Fibroblast of skin of right quadriceps (primary cell): ENCODE measurements around the gene RAB22A.

Source experiments
- DNase-seq: peaks from one replicate; pipeline ENCODE4 v3.0.0-alpha.2; 2013

RAB22A gene

DNA sequence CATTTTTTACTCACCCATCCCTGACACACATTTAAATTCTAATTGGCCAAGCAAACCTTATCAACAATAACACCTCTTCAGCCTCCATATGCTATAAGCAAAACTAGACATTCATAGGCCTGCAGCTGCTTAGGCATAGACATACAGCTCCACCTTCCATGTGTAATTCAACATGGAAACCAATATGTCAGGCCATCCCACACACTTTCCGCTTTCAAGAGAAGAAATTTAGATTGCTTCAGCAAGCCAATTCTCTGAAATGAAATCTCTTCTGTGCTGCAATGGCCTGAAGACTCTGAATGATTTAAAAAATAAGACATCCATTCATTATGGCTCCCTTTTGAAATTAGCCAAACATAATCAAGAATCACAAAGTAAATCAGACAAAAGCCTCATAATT lies 4.5 kb upstream of the RAB22A start:
- no peak for DNase-seq

DNA sequence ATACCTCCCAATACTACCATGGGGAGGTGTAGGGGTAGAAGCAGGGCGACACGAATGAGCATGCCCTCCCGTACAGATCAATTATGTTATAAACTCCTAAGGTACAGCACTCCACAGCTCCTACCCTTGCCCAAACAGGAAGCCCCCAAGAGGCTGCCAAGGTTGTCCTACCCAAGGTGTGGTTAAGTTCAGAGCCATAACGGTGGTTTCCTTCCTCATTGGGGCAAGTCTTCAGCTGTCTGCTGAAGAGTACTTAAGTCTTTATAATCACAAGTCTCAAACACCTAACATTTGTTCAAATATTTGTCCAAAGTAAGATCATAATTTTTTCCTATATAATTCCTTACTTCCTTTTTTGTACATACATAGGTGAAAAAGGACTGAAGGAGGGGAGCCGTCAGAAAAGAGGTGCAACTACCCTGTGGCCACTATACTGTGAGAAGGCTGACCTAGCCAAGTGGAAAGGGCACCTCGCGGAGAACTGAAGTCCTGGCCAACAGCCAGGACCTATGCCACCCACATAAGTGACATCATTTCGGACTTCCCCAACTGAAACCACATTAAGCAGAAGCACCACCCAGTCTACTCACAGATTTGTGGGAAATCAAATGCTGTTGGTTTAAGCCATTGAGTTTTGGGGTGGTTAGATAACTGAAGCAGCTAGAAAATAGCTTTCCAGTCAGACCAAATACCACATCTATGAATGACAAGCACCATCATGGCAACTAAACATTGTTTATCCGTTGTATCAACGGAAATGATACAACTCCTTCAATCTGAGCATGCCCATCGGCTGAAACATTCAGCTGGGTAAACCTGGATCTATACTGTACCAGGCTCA lies 2.9 kb upstream of the RAB22A start:
- DNase-seq = peak; percentile 13

DNA sequence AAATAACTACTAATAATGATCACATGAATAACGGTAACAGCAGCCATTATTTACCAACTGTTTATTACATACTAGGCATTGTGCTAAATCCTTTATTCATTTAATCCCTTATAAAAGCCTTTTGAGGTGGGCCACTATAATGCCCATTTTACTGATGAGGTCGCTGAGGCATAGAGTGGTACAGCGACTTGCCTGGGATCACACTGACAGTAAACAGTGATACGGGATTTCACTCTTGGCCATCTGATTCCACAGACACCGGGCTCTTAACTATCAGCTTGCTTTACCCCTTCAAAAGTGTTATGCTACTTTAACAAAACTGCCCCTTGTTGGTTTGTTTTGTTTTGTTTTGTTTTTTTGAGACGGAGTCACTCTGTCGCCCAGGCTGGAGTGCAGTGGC lies 2.2 kb upstream of the RAB22A start:
- DNase-seq = no peak

DNA sequence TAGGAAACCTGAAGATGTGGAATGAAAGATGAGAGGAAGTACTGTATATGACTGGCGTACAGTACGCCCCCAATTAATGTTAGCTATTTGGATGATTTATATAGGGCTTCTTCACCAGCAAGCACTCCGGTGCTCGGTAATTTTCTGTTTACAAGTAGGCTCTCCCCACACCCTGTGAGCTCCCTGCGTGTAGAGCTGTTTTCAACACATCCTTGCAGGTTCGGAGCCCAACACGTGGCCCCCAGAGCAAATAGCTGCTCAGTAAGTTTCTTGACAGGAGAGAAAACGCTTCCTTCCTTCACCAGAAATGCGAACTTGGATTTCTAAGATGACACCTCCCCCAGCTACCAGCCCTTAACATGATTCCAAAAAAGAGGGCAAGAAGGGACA lies 1.2 kb upstream of the RAB22A start:
- DNase-seq = no peak

DNA sequence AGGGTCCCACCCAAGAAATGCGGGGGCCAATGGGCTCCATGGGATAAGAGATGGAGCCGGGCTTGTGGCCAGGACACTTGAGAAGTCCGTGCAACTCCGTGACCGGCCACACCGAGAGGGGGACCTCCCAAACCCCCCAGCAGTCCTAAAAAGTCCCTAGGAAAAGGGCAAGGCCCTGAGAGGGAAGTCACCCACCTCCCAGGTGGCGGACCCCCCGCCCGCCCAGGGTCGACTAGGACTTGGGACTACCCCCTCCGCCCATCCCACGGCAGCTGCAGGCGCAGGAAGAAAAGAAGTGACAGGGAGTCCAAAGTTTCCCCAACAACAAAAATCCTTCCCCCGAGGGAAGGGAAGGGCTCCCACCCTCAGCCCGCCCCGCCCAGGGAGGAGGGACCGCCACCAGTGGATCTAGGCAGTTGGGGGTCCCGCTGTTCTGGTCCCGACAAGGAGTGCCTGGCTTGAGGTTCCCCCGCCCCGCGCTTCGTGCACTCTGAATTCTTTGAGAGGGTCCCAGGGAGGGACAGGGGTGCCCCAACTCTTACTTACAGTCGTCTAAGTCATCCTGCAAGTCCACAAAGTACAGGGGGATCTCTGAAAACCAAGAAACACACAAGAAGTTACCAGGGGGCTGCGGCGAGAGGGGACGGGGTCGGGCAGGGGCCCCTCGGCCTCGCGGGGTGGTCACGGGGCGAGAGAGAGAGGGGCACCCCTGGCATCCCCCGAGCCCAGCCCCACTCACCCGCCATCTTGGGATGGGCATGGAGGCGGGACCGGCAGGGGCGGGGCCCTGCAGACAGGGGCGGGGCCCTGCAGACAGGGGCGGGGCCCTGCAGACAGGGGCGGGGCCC lies 611 bp upstream of the RAB22A start:
- DNase-seq = peak; percentile 57

DNA sequence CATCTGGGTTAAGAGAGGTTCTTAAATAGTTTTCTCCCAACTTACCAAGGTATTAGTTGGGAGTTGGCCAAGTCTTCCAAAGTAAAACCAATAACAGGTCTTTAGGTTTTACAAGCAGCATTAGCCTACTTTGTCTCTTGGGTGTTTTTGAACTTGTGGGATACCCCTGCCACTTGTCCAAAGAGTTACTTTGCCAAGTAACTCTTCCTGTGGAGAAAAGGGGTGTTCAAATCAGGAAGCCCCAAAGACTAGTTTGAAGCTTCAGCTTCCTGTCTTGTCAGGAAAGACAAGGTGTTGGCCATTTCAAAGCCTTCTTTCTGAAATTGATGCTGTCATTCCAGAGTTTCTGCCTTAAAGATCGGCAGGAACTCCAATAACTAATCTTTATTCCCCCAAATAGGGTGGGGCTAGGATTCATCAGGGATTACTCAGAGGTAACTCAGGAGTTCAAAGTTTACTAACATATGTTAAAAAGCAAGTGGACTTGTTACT lies 822 bp downstream of the RAB22A start:
- peak; percentile 6 for DNase-seq

DNA sequence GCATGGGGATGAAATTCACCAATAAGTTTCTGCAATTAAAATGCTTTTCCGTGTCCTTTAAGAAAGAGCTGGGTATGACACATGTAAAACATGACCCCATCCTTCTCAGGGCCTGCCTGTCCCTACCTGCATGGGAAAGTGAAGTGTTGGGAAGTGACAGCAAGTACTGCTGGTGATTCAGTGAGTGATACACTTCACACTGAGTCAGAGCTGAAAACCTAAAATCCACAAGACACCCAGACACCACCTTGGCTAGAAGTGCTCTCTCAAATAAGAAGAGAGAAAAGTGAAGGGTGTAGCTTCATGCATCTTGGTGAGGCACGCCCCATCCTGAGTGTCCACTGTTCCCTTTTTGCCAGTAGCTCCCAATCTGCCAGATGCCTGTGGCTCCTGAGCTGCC lies 3.3 kb downstream of the RAB22A start:
- no peak for DNase-seq

DNA sequence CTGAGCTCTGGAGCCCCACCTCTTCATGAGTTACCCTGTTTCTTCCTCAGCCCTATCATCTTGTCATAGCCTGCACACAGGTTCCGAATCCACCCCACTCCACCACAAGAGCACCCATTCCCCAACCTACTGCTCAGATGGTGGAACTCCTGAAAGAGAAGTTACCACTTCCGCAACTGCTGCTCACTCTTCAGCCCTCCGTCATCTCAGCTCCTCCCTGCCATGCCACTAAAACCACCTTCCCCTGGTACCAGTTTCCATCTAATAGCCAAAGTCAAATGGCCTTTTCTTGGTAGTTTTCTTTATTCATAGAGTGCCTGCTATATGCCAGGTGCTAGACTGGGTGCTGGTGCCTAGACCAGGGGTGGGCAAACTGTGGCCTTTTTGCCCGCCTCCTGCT lies 3.9 kb downstream of the RAB22A start:
- no peak for DNase-seq

DNA sequence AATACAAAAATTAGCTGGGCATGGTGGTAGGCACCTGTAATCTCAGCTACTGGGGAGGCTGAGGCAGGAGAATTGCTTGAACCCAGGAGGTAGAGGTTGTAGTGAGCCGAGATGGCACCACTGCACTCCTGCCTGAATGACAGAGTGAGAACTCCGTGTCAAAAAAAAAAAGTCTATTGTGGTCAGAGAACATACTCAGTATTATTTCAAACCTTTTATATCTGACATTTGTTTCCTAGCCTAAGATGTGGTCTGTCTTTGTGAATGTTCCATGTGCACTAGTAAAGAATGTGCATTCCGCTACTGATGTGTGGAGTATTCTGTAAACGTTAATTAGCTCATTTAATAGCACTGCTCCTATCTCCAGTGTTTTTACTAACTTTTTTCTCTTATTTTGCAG lies 11.7 kb downstream of the RAB22A start:
- DNase-seq = no peak

DNA sequence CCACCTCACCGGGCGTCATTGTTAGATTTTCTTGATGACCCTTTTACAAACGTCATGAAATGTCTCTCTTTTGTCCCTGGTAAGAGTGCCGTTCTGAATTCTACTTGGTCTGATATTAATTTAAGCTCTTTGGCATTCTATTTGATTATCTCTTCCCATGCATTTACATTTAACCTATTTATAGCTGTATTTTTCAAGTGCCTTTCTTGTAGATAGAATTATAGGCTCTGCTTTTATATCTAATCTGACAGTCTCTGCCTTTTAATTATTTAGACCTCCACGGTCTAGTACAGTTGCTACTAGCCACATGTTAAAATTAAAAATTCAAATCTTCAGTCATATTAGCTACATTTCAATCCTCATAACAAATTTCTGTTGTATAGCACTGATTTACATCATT lies 12.6 kb downstream of the RAB22A start:
- no peak for DNase-seq

DNA sequence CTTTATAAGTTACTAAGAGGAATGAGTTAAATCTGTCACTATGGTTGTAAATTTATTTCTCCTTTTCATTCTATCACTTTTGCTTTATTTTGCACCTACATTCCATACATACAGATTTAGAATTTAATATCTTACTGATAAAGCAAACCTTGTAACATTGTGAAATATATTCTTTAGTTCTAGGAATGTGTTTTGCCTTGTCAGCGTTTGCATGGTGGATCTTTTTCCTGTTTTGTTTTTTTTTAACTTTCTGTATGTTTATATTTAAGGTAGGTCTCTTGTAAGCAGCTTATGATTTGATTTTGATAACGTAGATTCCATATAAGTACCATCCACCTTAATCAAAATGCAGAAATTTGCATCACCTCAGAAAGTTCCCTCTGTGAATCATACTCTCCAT lies 16.4 kb downstream of the RAB22A start:
- no peak for DNase-seq

DNA sequence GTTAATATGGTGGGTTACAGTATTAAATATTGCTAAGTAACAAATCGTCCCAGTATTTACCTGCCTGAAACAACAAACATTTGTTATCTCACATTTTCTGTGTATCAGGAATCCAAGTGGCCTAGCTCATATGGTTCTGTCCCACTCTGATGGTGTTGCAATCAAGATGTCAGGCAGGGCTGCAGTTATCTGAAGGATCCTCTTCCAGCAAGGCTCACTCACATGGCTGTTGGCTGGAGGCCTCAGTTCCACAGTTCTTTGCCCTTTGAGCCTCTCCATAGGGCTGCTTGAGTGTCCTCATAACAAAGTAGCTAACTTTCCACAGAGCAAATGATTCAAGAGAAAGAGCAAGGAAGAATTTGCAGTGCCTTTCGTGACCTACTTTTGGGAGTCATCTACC lies 17.7 kb downstream of the RAB22A start:
- no peak for DNase-seq

DNA sequence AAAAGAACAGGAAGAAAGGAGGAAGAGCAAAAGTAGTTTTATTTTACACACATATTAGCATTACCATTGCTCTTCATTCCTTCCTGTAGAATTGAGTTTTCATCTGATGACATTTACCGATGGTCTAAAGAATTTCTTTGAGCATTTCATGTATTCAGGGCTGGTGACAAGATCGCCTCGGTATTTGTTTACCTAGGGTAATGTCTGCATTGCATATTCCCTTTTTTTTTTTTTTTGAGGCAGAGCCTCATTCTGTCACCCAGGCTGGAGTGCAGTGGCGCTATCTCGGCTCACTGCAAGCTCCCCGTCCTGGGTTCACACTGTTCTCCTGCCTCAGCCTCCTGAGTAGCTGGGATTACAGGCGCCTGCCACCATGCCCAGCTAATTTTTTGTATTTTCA lies 19.3 kb downstream of the RAB22A start:
- DNase-seq = no peak

DNA sequence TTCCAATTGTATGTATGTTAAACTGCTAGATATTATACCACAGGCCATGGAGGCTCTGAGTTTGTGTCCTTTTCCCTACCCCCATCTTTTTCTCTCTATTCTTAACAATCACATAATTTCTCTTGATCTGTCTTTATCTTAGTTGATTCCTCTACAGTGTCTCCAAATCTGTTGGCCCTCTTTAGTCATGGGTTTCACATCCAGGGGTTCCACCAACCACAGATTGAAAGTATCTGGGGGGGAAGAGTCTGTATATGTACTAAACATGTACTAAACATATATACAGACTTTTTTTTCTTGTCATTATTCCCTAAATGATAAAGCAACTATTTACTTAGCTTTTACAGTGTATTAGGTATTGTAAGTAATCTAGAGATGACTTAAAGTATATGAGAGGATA lies 20.2 kb downstream of the RAB22A start:
- DNase-seq = no peak

DNA sequence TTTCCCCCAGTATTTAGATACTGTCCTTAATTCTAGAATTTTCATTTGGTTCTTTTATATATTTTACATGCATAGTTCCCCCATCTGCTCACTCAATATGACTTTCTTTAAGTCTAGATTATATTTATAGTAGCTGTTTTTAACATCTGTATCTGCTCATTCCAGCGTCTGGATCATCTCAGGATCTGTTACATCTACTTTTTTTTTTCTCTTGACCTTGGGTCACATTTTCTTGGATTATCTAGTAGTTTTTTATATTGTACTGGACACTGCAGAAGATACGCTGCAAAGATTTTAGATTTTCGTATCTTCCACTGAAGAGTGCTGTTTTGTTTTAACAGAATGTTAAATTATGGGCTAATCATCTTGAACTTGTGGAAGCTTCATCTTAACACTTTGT lies 20.7 kb downstream of the RAB22A start:
- DNase-seq = no peak

DNA sequence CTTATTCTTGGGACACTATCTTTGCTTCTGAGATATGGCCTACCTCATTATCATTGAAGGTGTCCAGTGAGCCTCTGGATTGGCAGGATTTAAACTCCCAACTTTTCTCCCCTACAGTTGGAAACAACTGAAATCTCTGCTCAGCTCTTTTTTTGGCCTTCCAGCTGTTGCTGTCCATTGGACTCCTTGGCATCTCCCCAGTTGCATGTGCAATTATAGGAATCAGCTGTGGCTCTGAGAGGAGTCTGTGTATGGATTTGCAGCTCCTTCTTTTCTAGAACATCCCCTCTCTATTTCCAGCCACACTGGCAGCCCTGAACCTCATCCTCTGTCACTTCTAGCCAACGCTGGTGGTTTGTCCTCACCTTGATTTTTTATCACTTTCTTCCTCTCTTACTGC lies 21.2 kb downstream of the RAB22A start:
- no peak for DNase-seq

DNA sequence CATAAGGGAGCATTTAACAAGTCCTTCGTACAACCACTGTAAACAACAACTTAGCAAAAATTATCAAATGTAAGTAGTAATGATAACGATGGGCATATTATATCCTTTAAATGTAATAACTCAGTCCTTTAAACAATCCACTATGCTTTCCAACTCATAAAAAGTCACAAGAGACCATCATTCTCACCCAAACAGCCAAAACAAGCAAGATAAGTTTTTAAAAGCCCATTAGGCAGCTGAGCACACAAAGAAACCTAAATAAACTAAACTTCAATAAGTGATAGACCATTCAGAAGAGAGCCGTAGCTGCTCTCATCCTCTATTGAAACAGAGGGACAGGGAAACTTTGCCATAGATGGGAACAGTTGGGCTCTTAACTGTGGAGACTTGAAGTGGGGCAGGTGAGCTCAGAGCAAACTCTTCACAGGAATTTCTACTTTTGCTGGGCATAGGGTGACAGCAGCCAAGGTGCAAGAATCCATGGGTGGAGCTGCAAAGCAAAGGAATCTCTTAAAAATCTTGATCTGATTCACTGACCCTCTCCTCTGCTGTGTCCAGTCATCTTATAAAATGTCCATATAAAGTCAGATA lies 22.5 kb downstream of the RAB22A start:
- DNase-seq = no peak

DNA sequence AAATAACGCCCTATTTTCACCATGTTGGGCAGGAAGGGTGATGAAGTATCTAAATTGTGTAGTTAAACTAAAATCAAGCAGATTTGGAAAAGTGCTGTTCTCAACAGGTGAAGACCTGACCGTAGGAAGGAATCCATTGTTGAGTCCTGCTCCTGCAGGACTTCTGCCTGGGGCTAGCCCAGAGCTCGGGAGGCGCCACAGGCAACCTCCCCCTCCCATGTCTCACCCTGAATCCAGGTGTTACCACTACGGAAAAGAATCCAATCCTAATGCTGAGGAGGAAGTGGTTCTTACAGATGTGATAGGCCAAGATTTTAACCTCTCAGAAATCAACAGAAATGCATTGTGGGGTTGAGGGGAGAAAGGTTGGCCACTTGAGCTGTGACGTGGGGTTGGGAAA lies 30.2 kb downstream of the RAB22A start:
- no peak for DNase-seq

DNA sequence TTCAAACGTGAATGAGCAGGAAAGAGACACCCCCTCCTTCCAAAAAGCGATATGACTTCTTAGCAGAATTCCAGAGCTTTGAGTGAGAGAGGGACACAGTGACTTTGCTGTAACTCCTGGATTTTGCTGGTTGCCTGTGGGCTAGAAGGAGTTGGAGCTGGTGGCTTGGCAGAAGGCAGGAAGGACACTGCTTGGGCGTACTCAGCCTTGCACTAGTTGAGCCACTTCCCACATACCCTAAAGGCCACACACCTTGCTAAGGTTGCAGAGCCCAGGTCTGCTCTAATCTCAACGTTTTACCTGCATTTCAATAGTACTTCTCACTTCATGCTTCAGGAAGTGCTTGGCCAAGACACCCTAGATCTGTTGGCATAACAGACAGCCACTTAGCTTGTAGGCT lies 30.6 kb downstream of the RAB22A start:
- DNase-seq = no peak

DNA sequence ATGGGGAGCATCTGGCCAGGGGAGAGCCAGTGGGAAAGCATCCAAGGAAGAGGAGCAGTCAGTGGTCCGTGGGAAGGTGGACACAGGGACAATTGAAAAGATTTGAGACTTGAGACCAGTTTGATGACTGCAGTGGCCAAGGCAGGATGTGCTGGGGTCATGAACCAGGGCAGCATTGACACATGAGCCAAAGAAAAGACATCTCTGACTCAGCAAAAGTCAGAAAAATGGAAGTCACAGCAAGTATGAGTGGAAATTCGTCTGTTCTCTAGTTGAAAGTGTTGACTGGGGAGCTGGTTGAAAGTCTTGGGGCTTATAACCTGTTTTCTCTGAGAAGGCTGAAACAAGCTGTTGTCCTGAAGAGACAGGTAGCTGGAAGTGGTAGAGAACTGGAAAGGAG lies 31.3 kb downstream of the RAB22A start:
- peak; percentile 11 for DNase-seq

DNA sequence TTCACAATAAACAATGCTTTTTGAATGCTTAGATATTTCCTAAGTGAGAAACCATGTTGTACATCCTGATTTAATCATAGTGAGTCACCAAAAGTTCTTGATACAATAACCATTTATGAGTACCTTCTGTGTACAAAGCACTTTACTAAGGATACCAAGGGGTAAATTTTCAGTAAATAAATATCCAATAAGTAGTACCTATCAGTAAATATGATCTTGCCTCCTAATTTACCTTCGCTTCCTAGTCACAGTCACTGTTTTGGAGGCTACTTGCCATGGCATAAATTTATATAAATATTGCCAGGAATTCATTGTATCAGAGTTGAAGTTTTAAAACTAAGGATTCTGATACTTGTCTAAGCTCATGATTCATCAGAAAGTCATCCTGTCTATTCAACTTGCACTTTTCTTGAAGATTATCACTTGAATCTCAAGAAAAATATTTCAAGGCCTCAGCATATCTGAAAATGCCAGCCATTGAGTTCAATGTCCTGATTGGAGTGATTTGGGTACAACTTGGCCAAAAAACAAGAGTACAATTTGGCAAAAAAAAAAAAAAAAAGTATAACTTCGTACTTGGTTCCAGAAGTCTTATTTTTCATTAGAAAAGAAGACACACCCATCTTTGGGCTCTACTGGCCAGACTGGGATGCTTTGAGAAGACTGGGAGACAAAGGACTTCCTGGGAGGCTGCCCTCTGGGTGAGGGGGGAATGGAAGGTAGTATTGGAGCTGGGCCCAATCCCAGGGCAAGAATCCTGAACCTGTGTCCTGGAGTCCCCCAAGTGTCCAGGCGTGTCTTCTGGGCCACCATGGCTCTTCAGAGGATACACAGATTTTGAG lies 32.8 kb downstream of the RAB22A start:
- DNase-seq = peak; percentile 72

DNA sequence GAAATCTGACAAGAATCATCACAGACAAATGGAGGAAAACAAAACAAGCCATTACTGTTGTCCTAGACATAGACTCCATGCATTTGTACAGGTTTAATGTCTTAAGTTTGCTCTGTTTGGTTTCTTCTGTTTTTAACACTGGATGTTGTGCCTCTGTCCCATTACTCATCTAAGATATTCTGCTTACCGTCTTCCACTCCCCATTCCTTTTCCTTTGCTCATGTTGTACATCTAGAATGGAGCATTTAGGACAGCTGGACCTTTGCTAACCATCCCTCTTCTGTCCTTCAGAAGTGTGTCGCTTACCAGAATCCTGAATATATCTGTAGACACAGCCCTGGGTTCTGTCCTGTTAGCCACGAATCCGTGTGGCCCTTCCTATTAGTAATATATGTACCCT lies 35.2 kb downstream of the RAB22A start:
- peak; percentile 20 for DNase-seq

DNA sequence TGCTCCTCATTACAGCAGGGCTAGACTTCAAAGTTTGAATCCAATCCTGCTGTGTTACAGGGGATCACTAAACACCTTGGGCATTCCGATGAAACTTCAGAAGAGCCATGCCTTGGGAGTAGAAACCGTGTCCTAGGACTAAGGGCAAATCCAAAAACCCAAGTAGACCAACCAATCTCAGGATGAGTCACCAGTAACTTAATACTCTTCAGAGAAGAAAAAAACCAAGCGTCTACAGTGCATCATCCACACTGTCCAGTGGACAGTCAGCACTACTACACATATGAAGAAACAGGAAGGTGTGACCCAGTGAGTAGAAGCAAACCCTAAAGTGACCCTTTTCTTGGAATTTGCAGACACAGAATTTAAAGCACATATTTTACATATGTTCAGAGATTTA lies 40.1 kb downstream of the RAB22A start:
- peak; percentile 65 for DNase-seq
